Hepatocyte (in vitro differentiated cells): Measurements from ENCODE around the gene CDK19.

Source experiments
- EZH2 ChIP-seq: fragments of 200-600 bp; sonication (generic); IDR thresholded peaks from 2 replicates; pipeline ENCODE4 v1.6.1; 2016; ENCODE audit warnings: antibody characterized with exemption, mild to moderate bottlenecking, borderline replicate concordance
- EZH2phosphoT487 ChIP-seq: fragments of 200-600 bp; sonication (generic); IDR thresholded peaks from one replicate; pipeline ENCODE4 v1.6.1; 2018; ENCODE audit warnings: antibody characterized with exemption, mild to moderate bottlenecking, low read depth, moderate library complexity; ENCODE audit not compliant: unreplicated experiment, severe bottlenecking
- TF ChIP-seq, protein P1 (sequence below): fragments of 200-600 bp; sonication (generic); IDR thresholded peaks from 2 replicates; pipeline ENCODE4 v1.5.1; 2016; ENCODE audit warnings: antibody characterized with exemption, mild to moderate bottlenecking; ENCODE audit not compliant: poor library complexity

DNA sequence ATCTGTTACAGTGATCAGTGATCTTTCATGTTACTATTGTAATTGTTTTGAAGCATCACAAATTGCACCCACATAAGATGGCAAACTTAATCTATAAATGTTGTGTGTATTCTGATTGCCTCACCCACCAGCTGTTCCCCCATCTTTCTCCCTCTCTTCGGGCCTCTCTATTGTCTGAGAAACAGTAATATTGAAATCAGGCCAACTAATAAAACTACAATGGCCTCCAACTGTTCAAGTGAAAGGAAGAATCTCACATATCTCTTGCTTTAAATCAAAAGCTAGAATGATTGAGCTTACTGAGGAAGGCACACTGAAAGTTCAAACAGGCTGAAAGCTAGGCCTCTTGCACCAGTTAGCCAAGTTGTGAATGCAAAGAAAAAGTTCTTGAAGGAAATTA lies 141.2 kb downstream of the CDK19 start:
- TF ChIP-seq, protein P1, sequence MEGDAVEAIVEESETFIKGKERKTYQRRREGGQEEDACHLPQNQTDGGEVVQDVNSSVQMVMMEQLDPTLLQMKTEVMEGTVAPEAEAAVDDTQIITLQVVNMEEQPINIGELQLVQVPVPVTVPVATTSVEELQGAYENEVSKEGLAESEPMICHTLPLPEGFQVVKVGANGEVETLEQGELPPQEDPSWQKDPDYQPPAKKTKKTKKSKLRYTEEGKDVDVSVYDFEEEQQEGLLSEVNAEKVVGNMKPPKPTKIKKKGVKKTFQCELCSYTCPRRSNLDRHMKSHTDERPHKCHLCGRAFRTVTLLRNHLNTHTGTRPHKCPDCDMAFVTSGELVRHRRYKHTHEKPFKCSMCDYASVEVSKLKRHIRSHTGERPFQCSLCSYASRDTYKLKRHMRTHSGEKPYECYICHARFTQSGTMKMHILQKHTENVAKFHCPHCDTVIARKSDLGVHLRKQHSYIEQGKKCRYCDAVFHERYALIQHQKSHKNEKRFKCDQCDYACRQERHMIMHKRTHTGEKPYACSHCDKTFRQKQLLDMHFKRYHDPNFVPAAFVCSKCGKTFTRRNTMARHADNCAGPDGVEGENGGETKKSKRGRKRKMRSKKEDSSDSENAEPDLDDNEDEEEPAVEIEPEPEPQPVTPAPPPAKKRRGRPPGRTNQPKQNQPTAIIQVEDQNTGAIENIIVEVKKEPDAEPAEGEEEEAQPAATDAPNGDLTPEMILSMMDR, result no peak
- TF ChIP-seq EZH2, result no peak
- TF ChIP-seq EZH2phosphoT487, result no peak
